HepG2 (cell line): ENCODE measurements around the gene DSTN. TPM values are rescaled to one million over a fixed set of nuclear protein-coding genes. Genes with fewer than 3 reads are reported as not detected.

Experiments
- ATAC-seq: fragments of 200-7000 bp; cut with Tn5 transposase; 3 replicates; pipeline ENCODE4 v1.9.1; 2020; ENCODE audit warnings: mild to moderate bottlenecking, moderate library complexity
- BruUV-seq: library from RNA; stranded (reverse); fragments of 400-500 nt; replicated peaks from 2 replicates; lab custom pipeline; 2021; lab: Mats Ljungman, UMichigan
- CTCF ChIA-PET: fragments of 300-600 bp; formaldehyde crosslinking; extraction: SDS; loops from one replicate; lab custom pipeline; 2021; ENCODE audit warnings: low total read pairs, inconsistent platforms, low intra/inter-chr PET ratio; lab: Yijun Ruan, JAX
- POLR2A ChIA-PET: fragments of 350-600 bp; sonication (Branson Sonifier 250); formaldehyde crosslinking; loops from one replicate; lab custom pipeline; 2020; ENCODE audit warnings: antibody characterized with exemption, inconsistent platforms; lab: Yijun Ruan, JAX
- DNase-seq: peaks from one replicate; pipeline ENCODE4 v3.0.0-alpha.2; 2015; ENCODE audit warnings: low spot score
- FAIRE-seq: peaks from 3 replicates; lab custom pipeline; 2011; peaks lifted over from hg19 to GRCh38; lab: Jason Lieb, UNC
- H2AFZ ChIP-seq: one replicate; pipeline ENCODE4 v1.6.1; 2011; ENCODE audit warnings: low read length, inconsistent platforms
- H3K27ac ChIP-seq: fragments of 300-600 bp; 3 replicates; pipeline ENCODE4 v1.8.0; 2011; ENCODE audit warnings: mixed run types, mild to moderate bottlenecking, mixed read lengths, low read length, inconsistent platforms; ENCODE audit not compliant: insufficient read depth; ENCODE audit errors: extremely low read length
- H3K27me3 ChIP-seq, 2 experiments: fragments of 200-600 bp in 1 of 2; 2 replicates in 1 of 2; 3 replicates in 1 of 2; pipeline versions ENCODE4 v1.6.0 to v1.8.0; 2011; ENCODE audit warnings: low read length in 2 of 2, mild to moderate bottlenecking in 2 of 2, moderate library complexity in 2 of 2, inconsistent platforms in 1 of 2; ENCODE audit not compliant: insufficient read depth in 2 of 2, control insufficient read depth in 1 of 2
- H3K36me3 ChIP-seq, 2 experiments: fragments of 200-600 bp in 1 of 2; replicated peaks in 1 of 2; 2 replicates in 1 of 2; 3 replicates in 1 of 2; pipeline versions ENCODE4 v1.5.1 to v1.8.0; 2011; ENCODE audit warnings: low read length in 2 of 2, inconsistent platforms in 1 of 2; ENCODE audit not compliant: insufficient read depth in 2 of 2, control insufficient read depth in 1 of 2
- H3K4me1 ChIP-seq: 2 replicates; pipeline ENCODE4 v1.5.1; 2012; ENCODE audit warnings: low read length, inconsistent platforms; ENCODE audit not compliant: insufficient read depth
- H3K4me2 ChIP-seq: 2 replicates; pipeline ENCODE4 v1.6.0; 2011; ENCODE audit warnings: low read depth, low read length, inconsistent platforms
- H3K4me3 ChIP-seq, 3 experiments: fragments of 200-600 bp in 1 of 3; sonication (generic), shearing (Covaris generic) in 1 of 3; replicated peaks in 1 of 3; 2 replicates each; pipeline ENCODE4 v1.5.1; 2011 to 2016; ENCODE audit warnings: low read length in 3 of 3, inconsistent platforms in 2 of 3, low read depth in 2 of 3, mild to moderate bottlenecking in 2 of 3, control low read depth in 1 of 3, mixed read lengths in 1 of 3; ENCODE audit not compliant: insufficient read depth in 1 of 3
- H3K79me2 ChIP-seq: one replicate; pipeline ENCODE4 v1.6.1; 2011; ENCODE audit warnings: low read length, inconsistent platforms; ENCODE audit not compliant: insufficient read depth
- H3K9ac ChIP-seq: 2 replicates; pipeline ENCODE4 v1.6.0; 2011; ENCODE audit warnings: mild to moderate bottlenecking, low read depth, low read length, inconsistent platforms; ENCODE audit not compliant: insufficient read depth
- H3K9me3 ChIP-seq: 2 replicates; pipeline ENCODE4 v1.5.1; 2012; ENCODE audit warnings: mild to moderate bottlenecking, low read length
- H4K20me1 ChIP-seq: 2 replicates; pipeline ENCODE4 v1.6.0; 2011; ENCODE audit warnings: inconsistent platforms, mild to moderate bottlenecking, low read length, moderate library complexity; ENCODE audit not compliant: insufficient read depth
- KMT2A ChIP-seq: sonication (generic); formaldehyde crosslinking; IDR thresholded peaks from 2 replicates; pipeline ENCODE4 v1.4.0; 2020; ENCODE audit warnings: missing genetic modification reagents
- MIER2 ChIP-seq: IDR thresholded peaks from 2 replicates; pipeline ENCODE4 v1.6.1; 2016; ENCODE audit warnings: missing biosample characterization, missing genetic modification reagents
- NFYC ChIP-seq: IDR thresholded peaks from 2 replicates; pipeline ENCODE4 v1.6.1; 2016; ENCODE audit warnings: missing genetic modification reagents, missing compliant biosample characterization
- PPARG ChIP-seq: conservative IDR thresholded peaks from 2 replicates; pipeline ENCODE4 v1.6.1; 2016; ENCODE audit warnings: missing biosample characterization, missing genetic modification reagents
- XRCC5 ChIP-seq: fragments of 200-400 bp; formaldehyde crosslinking; optimal IDR thresholded peaks from 2 replicates; pipeline ENCODE3; 2017; ENCODE audit warnings: mild to moderate bottlenecking, low read length
- ZBTB3 ChIP-seq: sonication (generic); formaldehyde crosslinking; IDR thresholded peaks from 2 replicates; pipeline ENCODE4 v1.4.0; 2020; ENCODE audit warnings: low read depth, mild to moderate bottlenecking, moderate library complexity, missing genetic modification reagents, borderline replicate concordance
- ZC3H13 ChIP-seq: sonication (generic); formaldehyde crosslinking; IDR thresholded peaks from 2 replicates; pipeline ENCODE4 v1.8.1; 2023; ENCODE audit warnings: mild to moderate bottlenecking, missing genetic modification reagents, moderate library complexity
- ZNF10 ChIP-seq: sonication (generic); formaldehyde crosslinking; IDR thresholded peaks from 2 replicates; pipeline ENCODE4 v1.4.0; 2020; ENCODE audit warnings: mild to moderate bottlenecking, low read depth, missing genetic modification reagents, borderline replicate concordance
- ZNF674 ChIP-seq: sonication (generic); formaldehyde crosslinking; IDR thresholded peaks from 2 replicates; pipeline ENCODE4 v1.5.0; 2020; ENCODE audit warnings: low read depth, mild to moderate bottlenecking, missing genetic modification reagents
- WGBS: methylation state at CpG from one replicate; pipeline ENCODE4 v1.1.6; 2017; ENCODE audit warnings: low lambda C conversion rate; 5-methylcytosine and 5-hydroxymethylcytosine counted together
- in situ Hi-C: cut with HindIII; loops from 2 replicates; pipeline ENCODE4 v1.10.0; 2017; ENCODE audit warnings: low pct_unique_long_range_greater_than_20kb; ENCODE audit not compliant: extremely low pct_ligation_motif_present
- intact Hi-C: fragments of 100-400 bp; cut with micrococcal nuclease; formaldehyde crosslinking; loops from one replicate; pipeline ENCODE4 v1.10.0; 2022; ENCODE audit not compliant: unreplicated experiment
- polyA plus RNA-seq, 8 experiments: library from polyadenylated mRNA; depleted of rRNA in 3 of 8; stranded (reverse) in 7 of 8; unstranded in 1 of 8; fragments of >200 nt; fragmentation: Illumina TruSeq in 4 of 8; extraction: Trizol in 4 of 8; gene quantifications; 2 replicates each; pipeline versions ENCODE4 v1.2.1 to v1.2.3, GENCODE V29; 2011 to 2016; ENCODE audit warnings: low read depth in 4 of 8, missing spikeins in 1 of 8, mixed read lengths in 1 of 8; ENCODE audit not compliant: insufficient read depth in 1 of 8
- total RNA-seq, 5 experiments: library from RNA; depleted of rRNA; stranded (reverse); fragments of >200 nt; fragmentation: Illumina TruSeq; extraction: Trizol; gene quantifications; 2 replicates each; pipeline ENCODE4 v1.2.3, GENCODE V29; 2016; ENCODE audit warnings: low read depth in 1 of 5
- TF ChIP-seq, protein P1 (sequence below): sonication (generic); formaldehyde crosslinking; IDR thresholded peaks from 2 replicates; pipeline ENCODE4 v1.4.0; 2020; ENCODE audit warnings: missing genetic modification reagents, borderline replicate concordance
- TF ChIP-seq, protein P2 (sequence below): sonication (generic); formaldehyde crosslinking; IDR thresholded peaks from 2 replicates; pipeline ENCODE4 v1.9.0; 2021; ENCODE audit warnings: mild to moderate bottlenecking, missing genetic modification reagents

DSTN gene
- total and polyA plus RNA-seq, 2 of the 13 experiments (the other 11 are each of a cell fraction or from before 2014, with no cell fraction given), result 27.6 to 106 TPM

DNA sequence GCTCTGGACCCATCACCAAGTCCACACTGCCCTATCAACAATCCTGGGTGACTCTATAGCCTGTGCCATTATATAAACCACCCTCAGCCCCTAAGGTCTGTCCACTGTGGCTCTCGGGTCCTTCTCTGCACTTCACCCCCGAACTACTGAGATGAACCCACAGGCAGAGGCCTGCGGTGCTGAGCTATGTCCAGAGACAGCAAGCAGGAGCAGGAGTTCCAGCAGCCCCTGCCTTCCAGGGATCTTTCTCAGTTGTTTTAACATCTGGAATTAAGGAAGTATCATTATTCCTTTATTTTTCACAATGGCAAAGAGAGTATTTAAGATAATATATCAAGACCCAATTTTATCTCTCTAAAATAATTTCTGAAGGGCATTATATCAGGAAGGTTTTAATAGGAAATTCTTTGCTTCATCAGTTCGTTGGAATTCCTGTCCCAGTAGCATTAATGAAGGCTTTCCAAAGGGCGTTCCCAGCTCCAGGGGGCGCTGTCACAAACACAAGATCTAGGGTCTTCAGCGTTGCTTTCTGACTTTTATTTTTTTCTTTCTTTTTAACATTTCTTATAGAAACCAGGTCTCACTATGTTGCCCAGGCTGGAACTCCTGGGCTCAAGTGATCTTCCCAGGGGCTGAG is 84.9 kb downstream of the DSTN start:
- H3K36me3 ChIP-seq, result peaks cover 59 to 90% of the 10 kb centered on the region in 2 experiments
- POLR2A ChIA-PET, result interaction anchor here (1.8 kb wide), 1 partner anchor 13 kb away, joined by 3 read pairs; no protein-coding TSS in a partner anchor
- CTCF ChIA-PET, result interaction anchor here (1.4 to 2.0 kb wide), 2 partner anchors 244 to 284 kb away, joined by 11 to 12 read pairs; no protein-coding TSS in a partner anchor
- no peak overlapping the region for H3K9ac ChIP-seq
- ATAC-seq (no peak), FAIRE-seq (no peak), DNase-seq (peak; percentile 53)
- H3K79me2 ChIP-seq, result peaks cover 83% of the 10 kb centered on the region
- H3K4me2 ChIP-seq, result no peak overlapping the region
- intact Hi-C loops (loop anchor here (1.0 to 5.0 kb wide), 2 partner anchors 243 to 285 kb away; no protein-coding TSS in a partner anchor), in situ Hi-C loops (no loop called here)
- H3K27me3 ChIP-seq, result no peaks in the 10 kb centered on the region
- H3K4me1 ChIP-seq, result no peaks in the 10 kb centered on the region
- no peak overlapping the region for H2AFZ ChIP-seq
- no peak overlapping the region for H3K27ac ChIP-seq
- H3K9me3 ChIP-seq, result no peaks in the 10 kb centered on the region
- WGBS, result 78% methylated on average over 7 of the region's 7 CpGs
- peaks cover 85% of the 10 kb centered on the region for H4K20me1 ChIP-seq
- no peak overlapping the region for H3K4me3 ChIP-seq
- BruUV-seq, result no TSS peak
- TF ChIP-seq PPARG (CRISPR knock-in tag), result 0 out of 2 replicates have a peak, but pooled peaks have one; percentile 21
- no peak for TF ChIP-seq ZNF674 (CRISPR knock-in tag)
- TF ChIP-seq, protein P1, sequence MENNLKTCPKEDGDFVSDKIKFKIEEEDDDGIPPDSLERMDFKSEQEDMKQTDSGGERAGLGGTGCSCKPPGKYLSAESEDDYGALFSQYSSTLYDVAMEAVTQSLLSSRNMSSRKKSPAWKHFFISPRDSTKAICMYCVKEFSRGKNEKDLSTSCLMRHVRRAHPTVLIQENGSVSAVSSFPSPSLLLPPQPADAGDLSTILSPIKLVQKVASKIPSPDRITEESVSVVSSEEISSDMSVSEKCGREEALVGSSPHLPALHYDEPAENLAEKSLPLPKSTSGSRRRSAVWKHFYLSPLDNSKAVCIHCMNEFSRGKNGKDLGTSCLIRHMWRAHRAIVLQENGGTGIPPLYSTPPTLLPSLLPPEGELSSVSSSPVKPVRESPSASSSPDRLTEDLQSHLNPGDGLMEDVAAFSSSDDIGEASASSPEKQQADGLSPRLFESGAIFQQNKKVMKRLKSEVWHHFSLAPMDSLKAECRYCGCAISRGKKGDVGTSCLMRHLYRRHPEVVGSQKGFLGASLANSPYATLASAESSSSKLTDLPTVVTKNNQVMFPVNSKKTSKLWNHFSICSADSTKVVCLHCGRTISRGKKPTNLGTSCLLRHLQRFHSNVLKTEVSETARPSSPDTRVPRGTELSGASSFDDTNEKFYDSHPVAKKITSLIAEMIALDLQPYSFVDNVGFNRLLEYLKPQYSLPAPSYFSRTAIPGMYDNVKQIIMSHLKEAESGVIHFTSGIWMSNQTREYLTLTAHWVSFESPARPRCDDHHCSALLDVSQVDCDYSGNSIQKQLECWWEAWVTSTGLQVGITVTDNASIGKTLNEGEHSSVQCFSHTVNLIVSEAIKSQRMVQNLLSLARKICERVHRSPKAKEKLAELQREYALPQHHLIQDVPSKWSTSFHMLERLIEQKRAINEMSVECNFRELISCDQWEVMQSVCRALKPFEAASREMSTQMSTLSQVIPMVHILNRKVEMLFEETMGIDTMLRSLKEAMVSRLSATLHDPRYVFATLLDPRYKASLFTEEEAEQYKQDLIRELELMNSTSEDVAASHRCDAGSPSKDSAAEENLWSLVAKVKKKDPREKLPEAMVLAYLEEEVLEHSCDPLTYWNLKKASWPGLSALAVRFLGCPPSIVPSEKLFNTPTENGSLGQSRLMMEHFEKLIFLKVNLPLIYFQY (CRISPR knock-in tag), result no peak
- TF ChIP-seq XRCC5, result peak; percentile 55
- no peak for TF ChIP-seq MIER2 (CRISPR knock-in tag)
- no peak for TF ChIP-seq ZBTB3
- 0 out of 2 replicates have a peak, but pooled peaks have one; percentile 19 for TF ChIP-seq NFYC
- TF ChIP-seq KMT2A, result no peak
- no peak; the same call in 1 of the 2 replicates for TF ChIP-seq ZC3H13
- no peak for TF ChIP-seq ZNF10
- TF ChIP-seq, protein P2, sequence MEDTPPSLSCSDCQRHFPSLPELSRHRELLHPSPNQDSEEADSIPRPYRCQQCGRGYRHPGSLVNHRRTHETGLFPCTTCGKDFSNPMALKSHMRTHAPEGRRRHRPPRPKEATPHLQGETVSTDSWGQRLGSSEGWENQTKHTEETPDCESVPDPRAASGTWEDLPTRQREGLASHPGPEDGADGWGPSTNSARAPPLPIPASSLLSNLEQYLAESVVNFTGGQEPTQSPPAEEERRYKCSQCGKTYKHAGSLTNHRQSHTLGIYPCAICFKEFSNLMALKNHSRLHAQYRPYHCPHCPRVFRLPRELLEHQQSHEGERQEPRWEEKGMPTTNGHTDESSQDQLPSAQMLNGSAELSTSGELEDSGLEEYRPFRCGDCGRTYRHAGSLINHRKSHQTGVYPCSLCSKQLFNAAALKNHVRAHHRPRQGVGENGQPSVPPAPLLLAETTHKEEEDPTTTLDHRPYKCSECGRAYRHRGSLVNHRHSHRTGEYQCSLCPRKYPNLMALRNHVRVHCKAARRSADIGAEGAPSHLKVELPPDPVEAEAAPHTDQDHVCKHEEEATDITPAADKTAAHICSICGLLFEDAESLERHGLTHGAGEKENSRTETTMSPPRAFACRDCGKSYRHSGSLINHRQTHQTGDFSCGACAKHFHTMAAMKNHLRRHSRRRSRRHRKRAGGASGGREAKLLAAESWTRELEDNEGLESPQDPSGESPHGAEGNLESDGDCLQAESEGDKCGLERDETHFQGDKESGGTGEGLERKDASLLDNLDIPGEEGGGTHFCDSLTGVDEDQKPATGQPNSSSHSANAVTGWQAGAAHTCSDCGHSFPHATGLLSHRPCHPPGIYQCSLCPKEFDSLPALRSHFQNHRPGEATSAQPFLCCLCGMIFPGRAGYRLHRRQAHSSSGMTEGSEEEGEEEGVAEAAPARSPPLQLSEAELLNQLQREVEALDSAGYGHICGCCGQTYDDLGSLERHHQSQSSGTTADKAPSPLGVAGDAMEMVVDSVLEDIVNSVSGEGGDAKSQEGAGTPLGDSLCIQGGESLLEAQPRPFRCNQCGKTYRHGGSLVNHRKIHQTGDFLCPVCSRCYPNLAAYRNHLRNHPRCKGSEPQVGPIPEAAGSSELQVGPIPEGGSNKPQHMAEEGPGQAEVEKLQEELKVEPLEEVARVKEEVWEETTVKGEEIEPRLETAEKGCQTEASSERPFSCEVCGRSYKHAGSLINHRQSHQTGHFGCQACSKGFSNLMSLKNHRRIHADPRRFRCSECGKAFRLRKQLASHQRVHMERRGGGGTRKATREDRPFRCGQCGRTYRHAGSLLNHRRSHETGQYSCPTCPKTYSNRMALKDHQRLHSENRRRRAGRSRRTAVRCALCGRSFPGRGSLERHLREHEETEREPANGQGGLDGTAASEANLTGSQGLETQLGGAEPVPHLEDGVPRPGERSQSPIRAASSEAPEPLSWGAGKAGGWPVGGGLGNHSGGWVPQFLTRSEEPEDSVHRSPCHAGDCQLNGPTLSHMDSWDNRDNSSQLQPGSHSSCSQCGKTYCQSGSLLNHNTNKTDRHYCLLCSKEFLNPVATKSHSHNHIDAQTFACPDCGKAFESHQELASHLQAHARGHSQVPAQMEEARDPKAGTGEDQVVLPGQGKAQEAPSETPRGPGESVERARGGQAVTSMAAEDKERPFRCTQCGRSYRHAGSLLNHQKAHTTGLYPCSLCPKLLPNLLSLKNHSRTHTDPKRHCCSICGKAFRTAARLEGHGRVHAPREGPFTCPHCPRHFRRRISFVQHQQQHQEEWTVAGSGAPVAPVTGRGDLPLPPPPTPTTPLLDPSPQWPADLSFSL (CRISPR knock-in tag), result no peak
